ENCODE data around the gene ZBP1. TPM values are rescaled to one million over a fixed set of nuclear protein-coding genes. Genes with fewer than 3 reads are reported as not detected.

Gene ZBP1
- total RNA-seq, 1 experiment from 2014 or later = not detected

DNA sequence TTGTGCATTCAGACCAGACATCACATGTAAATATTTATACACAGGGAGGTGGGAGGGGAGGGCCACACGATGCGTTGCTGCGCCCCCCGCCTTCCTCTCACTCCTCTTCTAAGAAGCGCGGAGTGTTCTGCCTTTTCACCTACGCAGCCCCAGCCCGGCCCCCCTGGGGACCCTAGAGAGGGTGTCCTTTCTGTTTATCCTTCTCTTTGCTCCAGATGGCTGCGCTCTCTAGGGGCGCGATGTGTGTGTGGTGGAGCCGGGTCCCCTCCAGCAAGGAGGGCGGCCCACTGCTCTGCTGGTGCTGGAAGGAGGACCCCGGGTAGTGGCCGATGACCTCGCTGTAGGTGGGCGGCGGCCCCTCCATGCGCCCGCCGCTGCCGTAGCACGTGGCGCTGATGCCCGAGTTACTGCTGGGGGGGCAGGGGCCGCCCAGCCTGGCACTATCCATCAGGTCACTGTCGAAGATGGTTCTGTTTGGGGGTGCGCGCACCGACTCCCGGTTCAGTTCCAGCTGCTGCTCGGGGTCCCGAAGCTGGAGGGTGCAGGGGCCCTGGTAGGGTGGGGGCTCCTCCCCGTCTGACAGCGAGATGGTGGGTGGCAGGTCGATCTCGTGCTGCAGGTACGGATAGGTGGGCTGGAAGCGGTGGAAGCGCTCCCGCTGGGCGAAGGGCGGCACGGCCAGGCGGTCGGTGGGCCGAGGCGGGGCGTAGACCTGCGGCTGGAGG, 31.8 kb upstream of the ZBP1 start:
- TF ChIP-seq, protein P1, sequence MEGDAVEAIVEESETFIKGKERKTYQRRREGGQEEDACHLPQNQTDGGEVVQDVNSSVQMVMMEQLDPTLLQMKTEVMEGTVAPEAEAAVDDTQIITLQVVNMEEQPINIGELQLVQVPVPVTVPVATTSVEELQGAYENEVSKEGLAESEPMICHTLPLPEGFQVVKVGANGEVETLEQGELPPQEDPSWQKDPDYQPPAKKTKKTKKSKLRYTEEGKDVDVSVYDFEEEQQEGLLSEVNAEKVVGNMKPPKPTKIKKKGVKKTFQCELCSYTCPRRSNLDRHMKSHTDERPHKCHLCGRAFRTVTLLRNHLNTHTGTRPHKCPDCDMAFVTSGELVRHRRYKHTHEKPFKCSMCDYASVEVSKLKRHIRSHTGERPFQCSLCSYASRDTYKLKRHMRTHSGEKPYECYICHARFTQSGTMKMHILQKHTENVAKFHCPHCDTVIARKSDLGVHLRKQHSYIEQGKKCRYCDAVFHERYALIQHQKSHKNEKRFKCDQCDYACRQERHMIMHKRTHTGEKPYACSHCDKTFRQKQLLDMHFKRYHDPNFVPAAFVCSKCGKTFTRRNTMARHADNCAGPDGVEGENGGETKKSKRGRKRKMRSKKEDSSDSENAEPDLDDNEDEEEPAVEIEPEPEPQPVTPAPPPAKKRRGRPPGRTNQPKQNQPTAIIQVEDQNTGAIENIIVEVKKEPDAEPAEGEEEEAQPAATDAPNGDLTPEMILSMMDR (IDR thresholded peaks at IDR 0.05; ENCODE audit: insufficient read depth in 1 of 2, low read depth in 1 of 2, low read length in 1 of 2, severe bottlenecking in 1 of 2, unreplicated experiment in 1 of 2) = no peak
- no peaks in the 10 kb centered on the region for H3K36me3 Mint-ChIP-seq (ENCODE audit: insufficient read depth, unreplicated experiment)
- CTCF ChIA-PET = interaction anchor here (0.7 to 2.4 kb wide), 2 partner anchors 29 to 56 kb away, joined by 3 to 12 read pairs; no protein-coding TSS in a partner anchor
- no peaks in the 10 kb centered on the region for H3K4me1 Mint-ChIP-seq (ENCODE audit: low read depth, unreplicated experiment)
- POLR2A ChIA-PET = no interaction called here
- no peak overlapping the region for H3K27ac Mint-ChIP-seq (ENCODE audit: unreplicated experiment)
- no peak overlapping the region for H3K4me3 Mint-ChIP-seq (ENCODE audit: unreplicated experiment)
- no peaks in the 10 kb centered on the region for H3K4me1 ChIP-seq
- H3K36me3 ChIP-seq (ENCODE audit: control insufficient read depth, insufficient read depth, low read length) = no peaks in the 10 kb centered on the region
- no peaks in the 10 kb centered on the region for H3K27me3 ChIP-seq (replicated peaks; ENCODE audit: control insufficient read depth, insufficient read depth, low read length)
- no TSS peak for BruUV-seq (replicated peaks)
- H3K9me3 Mint-ChIP-seq (ENCODE audit: unreplicated experiment) = no peaks in the 10 kb centered on the region
- H3K4me3 ChIP-seq (ENCODE audit: low read depth, low read length) = no peak overlapping the region
- H3K27me3 Mint-ChIP-seq (ENCODE audit: insufficient read depth, unreplicated experiment) = peaks cover 7% of the 10 kb centered on the region
- intact Hi-C loops (cut with micrococcal nuclease; ENCODE audit: unreplicated experiment) = loop anchor here (10.0 kb wide), 1 partner anchor 223 kb away; no protein-coding TSS in a partner anchor
- peaks cover 5% of the 10 kb centered on the region for H3K9me3 ChIP-seq
- DNase-seq = no peak

DNA sequence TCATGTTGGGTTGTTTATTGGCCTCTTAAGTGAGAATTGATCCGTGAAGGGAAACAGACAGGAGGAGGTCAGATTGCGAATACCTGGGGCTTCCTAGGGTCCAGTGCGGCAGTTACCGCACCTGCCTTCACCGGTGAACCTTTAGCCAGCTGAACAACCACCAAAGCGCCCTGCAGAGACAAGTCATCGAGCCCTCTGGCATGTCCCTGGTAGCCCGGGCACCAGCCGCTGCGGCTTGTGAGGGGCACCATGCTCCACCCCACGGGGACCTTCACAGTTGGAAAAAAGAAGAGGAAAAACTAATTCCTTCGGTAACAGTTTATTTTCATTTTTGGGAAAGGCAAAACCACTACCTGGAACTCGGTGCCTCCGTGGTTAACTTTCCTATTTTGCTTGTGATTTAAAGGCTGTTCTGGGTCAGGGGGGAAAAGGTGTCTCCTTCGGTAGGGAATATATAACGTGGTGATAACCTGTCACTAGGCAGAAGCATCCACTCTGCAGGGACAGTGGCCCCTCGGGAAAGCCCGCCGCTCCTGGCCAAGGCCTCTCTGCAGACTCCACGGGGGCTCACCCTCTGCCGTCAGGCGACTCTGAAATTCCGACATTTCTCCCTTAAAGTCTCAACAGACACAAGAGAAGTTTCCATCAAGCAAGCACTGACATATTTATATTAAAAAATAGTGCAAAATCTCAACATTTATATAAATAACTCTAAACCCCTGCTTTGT, 30.7 kb upstream of the ZBP1 start:
- Mint-ChIP-seq H3K36me3 (ENCODE audit: insufficient read depth, unreplicated experiment) (no peaks in the 10 kb centered on the region), H3K27me3 (ENCODE audit: insufficient read depth, unreplicated experiment) (peaks cover 7% of the 10 kb centered on the region), H3K4me3 (ENCODE audit: unreplicated experiment) (no peak overlapping the region), H3K4me1 (ENCODE audit: low read depth, unreplicated experiment) (no peaks in the 10 kb centered on the region), H3K9me3 (ENCODE audit: unreplicated experiment) (peaks cover 7% of the 10 kb centered on the region), H3K27ac (ENCODE audit: unreplicated experiment) (no peak overlapping the region)
- ChIA-PET POLR2A (no interaction called here), CTCF (interaction anchor here (0.7 kb wide), 1 partner anchor 28 kb away, joined by 3 read pairs; no protein-coding TSS in a partner anchor)
- Histone ChIP-seq H3K36me3 (ENCODE audit: control insufficient read depth, insufficient read depth, low read length) (no peaks in the 10 kb centered on the region), H3K4me1 (no peaks in the 10 kb centered on the region), H3K27me3 (replicated peaks; ENCODE audit: control insufficient read depth, insufficient read depth, low read length) (no peaks in the 10 kb centered on the region), H3K9me3 (peaks cover 14% of the 10 kb centered on the region), H3K4me3 (ENCODE audit: low read depth, low read length) (no peak overlapping the region)
- TF ChIP-seq, protein P1 (IDR thresholded peaks at IDR 0.05; ENCODE audit: insufficient read depth in 1 of 2, low read depth in 1 of 2, low read length in 1 of 2, severe bottlenecking in 1 of 2, unreplicated experiment in 1 of 2) = no peak
- no TSS peak for BruUV-seq (replicated peaks)
- intact Hi-C loops (cut with micrococcal nuclease; ENCODE audit: unreplicated experiment) = loop anchor here (10.0 kb wide), 1 partner anchor 224 kb away; no protein-coding TSS in a partner anchor
- DNase-seq = peak in 1 of 2 experiments; percentile 32

DNA sequence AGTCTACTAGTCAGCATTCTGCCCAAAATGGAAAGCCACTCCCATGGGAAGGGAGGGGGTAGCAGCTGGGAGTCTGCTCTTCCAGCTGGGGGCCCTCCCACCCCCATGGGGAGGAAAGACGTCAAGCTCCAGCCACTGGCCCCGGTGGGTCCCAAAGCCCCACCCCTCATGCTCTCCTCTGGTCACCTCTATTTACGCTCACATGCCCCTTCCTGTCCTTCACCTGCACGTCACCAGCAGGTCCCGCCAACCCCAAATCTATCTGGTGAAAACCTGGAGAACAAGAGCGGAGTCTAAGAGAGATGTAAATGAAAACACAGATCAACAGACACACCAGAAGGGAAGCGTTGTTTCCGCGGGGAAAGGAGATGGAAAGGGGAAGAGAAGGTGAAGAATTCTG, 30.0 kb upstream of the ZBP1 start:
- ChIA-PET POLR2A (no interaction called here), CTCF (no interaction called here)
- DNase-seq = peak in 1 of 2 experiments; percentile 36
- no peaks in the 10 kb centered on the region for H3K27me3 ChIP-seq (replicated peaks; ENCODE audit: control insufficient read depth, insufficient read depth, low read length)
- H3K36me3 ChIP-seq (ENCODE audit: control insufficient read depth, insufficient read depth, low read length) = no peaks in the 10 kb centered on the region
- TF ChIP-seq, protein P1 (IDR thresholded peaks at IDR 0.05; ENCODE audit: insufficient read depth in 1 of 2, low read depth in 1 of 2, low read length in 1 of 2, severe bottlenecking in 1 of 2, unreplicated experiment in 1 of 2) = no peak
- H3K9me3 Mint-ChIP-seq (ENCODE audit: unreplicated experiment) = peaks cover 12% of the 10 kb centered on the region
- intact Hi-C loops (cut with micrococcal nuclease; ENCODE audit: unreplicated experiment) = loop anchor here (10.0 kb wide), 1 partner anchor 225 kb away; no protein-coding TSS in a partner anchor
- no peak overlapping the region for H3K27ac Mint-ChIP-seq (ENCODE audit: unreplicated experiment)
- no peak overlapping the region for H3K4me3 ChIP-seq (ENCODE audit: low read depth, low read length)
- no TSS peak for BruUV-seq (replicated peaks)
- peaks cover 20% of the 10 kb centered on the region for H3K9me3 ChIP-seq
- H3K4me1 Mint-ChIP-seq (ENCODE audit: low read depth, unreplicated experiment) = no peaks in the 10 kb centered on the region
- H3K27me3 Mint-ChIP-seq (ENCODE audit: insufficient read depth, unreplicated experiment) = peaks cover 7% of the 10 kb centered on the region
- H3K4me3 Mint-ChIP-seq (ENCODE audit: unreplicated experiment) = no peak overlapping the region
- H3K4me1 ChIP-seq = no peaks in the 10 kb centered on the region
- H3K36me3 Mint-ChIP-seq (ENCODE audit: insufficient read depth, unreplicated experiment) = no peaks in the 10 kb centered on the region
